Measurements from ENCODE around the gene CPSF7.

The CPSF7 gene

DNA sequence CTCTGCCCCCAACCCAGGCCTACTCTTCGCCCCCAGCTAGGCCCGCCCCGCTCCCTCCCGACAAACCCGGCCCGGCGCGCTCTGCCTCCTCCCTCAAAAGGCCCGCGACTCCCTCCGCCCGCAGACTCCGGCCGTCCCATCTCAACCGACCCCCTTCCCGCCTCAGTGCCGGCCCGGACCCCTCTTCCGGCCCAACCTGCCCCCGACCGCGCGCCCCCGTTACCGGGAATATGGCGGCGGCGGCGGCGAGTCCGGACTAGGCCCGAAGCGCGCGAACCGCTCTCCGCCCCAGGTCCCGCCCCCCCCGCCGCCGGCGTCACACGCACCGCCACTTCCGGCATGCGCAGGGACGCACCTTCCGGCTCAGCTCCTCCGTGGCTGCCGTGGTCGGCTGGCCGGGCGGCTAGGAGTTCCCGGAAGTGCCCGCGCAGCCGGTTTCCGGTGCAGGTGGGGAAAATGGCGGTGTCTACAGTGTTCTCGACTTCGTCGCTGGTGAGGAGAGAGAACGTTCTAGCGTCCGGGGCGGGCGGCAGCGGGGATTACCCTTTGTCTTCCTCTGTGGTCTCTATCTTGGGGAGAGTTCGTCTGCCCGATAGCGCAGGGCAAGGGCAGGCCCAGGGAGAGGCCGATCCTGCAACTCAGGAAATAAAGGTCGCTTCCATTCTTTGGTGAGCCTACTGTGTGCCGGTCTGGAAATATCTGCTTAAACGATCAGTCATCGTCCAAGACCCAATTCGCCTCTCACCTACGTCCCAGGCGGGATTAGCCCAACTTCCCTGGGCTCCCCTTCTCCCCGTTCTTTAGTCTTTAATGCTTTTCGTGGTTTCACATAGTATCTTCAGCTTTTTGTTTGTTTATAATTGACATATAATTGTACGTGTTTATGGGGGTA, at the start of gene CPSF7, which contains the start of gene SDHAF2:
CPSF7 (minus strand) TSS at position 285 of the 892 bp plus-strand sequence. CDS start 740 bp downstream, outside the sequence.
SDHAF2 (plus strand) TSS at position 434 of the 892 bp plus-strand sequence; CDS start at position 457, 23 bp downstream.
- H3K4me3 ChIP-seq (ENCODE audit: low read depth, low read length), result peak within 1 kb of the TSS; percentile 87
- peak; percentile 95 for DNase-seq (ENCODE audit: low read depth)
- TF ChIP-seq, protein P1, sequence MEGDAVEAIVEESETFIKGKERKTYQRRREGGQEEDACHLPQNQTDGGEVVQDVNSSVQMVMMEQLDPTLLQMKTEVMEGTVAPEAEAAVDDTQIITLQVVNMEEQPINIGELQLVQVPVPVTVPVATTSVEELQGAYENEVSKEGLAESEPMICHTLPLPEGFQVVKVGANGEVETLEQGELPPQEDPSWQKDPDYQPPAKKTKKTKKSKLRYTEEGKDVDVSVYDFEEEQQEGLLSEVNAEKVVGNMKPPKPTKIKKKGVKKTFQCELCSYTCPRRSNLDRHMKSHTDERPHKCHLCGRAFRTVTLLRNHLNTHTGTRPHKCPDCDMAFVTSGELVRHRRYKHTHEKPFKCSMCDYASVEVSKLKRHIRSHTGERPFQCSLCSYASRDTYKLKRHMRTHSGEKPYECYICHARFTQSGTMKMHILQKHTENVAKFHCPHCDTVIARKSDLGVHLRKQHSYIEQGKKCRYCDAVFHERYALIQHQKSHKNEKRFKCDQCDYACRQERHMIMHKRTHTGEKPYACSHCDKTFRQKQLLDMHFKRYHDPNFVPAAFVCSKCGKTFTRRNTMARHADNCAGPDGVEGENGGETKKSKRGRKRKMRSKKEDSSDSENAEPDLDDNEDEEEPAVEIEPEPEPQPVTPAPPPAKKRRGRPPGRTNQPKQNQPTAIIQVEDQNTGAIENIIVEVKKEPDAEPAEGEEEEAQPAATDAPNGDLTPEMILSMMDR (conservative IDR thresholded peaks at IDR 0.05; ENCODE audit: low read depth, low read length), result no peak

- TF ChIP-seq, protein P1 (conservative IDR thresholded peaks at IDR 0.05; ENCODE audit: low read depth, low read length), result peak; percentile 87
- no peak overlapping the region for H3K4me3 ChIP-seq (ENCODE audit: low read depth, low read length)
- DNase-seq (ENCODE audit: low read depth), result no peak
Measured at GRCh38 chr11:61477727-61478148, 48.0 kb upstream of the CPSF7 start.

- DNase-seq (ENCODE audit: low read depth), result no peak
- TF ChIP-seq, protein P1 (conservative IDR thresholded peaks at IDR 0.05; ENCODE audit: low read depth, low read length), result no peak
- H3K4me3 ChIP-seq (ENCODE audit: low read depth, low read length), result no peak overlapping the region
Measured at GRCh38 chr11:61477126-61477525, 47.4 kb upstream of the CPSF7 start.

- TF ChIP-seq, protein P1 (conservative IDR thresholded peaks at IDR 0.05; ENCODE audit: low read depth, low read length), result no peak
- H3K4me3 ChIP-seq (ENCODE audit: low read depth, low read length), result no peak overlapping the region
- no peak for DNase-seq (ENCODE audit: low read depth)
Measured at GRCh38 chr11:61476371-61476770, 46.6 kb upstream of the CPSF7 start.

DNA sequence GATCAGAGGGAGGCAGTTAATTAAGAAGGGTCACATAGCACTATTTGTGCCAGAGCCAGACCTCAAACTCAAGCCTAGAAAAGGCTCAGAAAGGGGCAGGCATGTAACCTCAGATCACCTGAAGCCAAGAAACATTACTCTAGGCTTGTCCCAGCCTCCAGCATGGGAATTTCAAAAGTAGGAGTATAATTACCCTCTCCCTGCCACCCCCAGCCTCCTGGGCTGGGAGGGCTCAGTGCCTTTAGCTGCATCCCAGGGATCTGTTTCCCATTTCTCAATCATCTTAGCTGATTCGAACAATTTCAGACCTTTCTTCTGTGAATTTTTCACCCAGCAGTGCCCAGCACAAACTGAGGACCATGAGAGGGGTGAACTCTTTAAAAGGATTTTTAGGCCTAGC, 45.7 kb upstream of the CPSF7 start:
- TF ChIP-seq, protein P1 (conservative IDR thresholded peaks at IDR 0.05; ENCODE audit: low read depth, low read length), result no peak
- DNase-seq (ENCODE audit: low read depth), result no peak
- no peak overlapping the region for H3K4me3 ChIP-seq (ENCODE audit: low read depth, low read length)

DNA sequence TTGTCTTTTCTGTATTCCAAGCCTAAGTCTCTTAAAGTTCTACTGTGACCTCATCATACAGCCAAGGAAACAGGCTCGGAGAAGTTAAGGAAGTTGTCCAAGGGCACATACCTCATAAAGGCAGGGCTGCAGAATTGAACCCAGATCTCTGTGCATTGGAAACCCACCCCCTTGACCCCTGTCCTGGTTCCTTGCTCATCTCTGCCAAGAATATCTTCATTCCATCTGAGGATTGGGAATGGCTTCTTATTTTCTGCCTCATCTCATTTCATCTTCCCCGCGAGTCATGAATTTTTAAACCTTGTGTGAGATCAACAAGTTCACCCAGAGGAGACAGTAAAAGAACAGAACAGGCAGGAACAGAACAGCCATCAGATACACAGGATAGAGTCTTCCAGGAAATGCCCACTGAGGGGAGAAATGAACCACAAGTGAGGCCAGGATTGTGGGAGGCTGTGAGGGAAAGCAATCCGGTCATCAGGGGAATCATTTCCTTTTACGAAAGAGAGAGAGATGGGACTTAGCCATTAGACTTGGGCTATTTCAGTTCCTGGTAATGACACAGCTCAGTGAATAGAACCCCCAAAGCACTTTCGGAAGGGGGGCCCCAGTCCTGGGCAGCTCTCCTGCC, 44.4 kb upstream of the CPSF7 start:
- H3K4me3 ChIP-seq (ENCODE audit: low read depth, low read length), result no peak overlapping the region
- TF ChIP-seq, protein P1 (conservative IDR thresholded peaks at IDR 0.05; ENCODE audit: low read depth, low read length), result no peak
- no peak for DNase-seq (ENCODE audit: low read depth)

Data from choroid plexus epithelial cell (primary cell).